HepG2 (cell line): ENCODE results near the gene ABCB8. TPM values are rescaled to one million over a fixed set of nuclear protein-coding genes. Genes with fewer than 3 reads are reported as not detected.

ENCODE experiments used
- ARNT ChIP-seq: fragments of 450-650 bp; IDR thresholded peaks from 2 replicates; pipeline ENCODE4 v1.6.1; 2017
- BATF2 ChIP-seq: sonication (generic); formaldehyde crosslinking; IDR thresholded peaks from 2 replicates; pipeline ENCODE4 v1.8.0; 2022; ENCODE audit warnings: mild to moderate bottlenecking, missing genetic modification reagents, moderate library complexity
- DMTF1 ChIP-seq: sonication (generic); formaldehyde crosslinking; IDR thresholded peaks from 2 replicates; pipeline ENCODE4 v1.4.0; 2020; ENCODE audit warnings: mild to moderate bottlenecking, missing genetic modification reagents
- DNMT1 ChIP-seq: sonication (generic); formaldehyde crosslinking; IDR thresholded peaks from 2 replicates; pipeline ENCODE4 v1.5.1; 2020; ENCODE audit warnings: mild to moderate bottlenecking, missing genetic modification reagents
- ETV5 ChIP-seq: IDR thresholded peaks from 2 replicates; pipeline ENCODE4 v1.6.1; 2018; ENCODE audit warnings: missing biosample characterization, missing genetic modification reagents, inconsistent platforms, borderline replicate concordance
- GABPA ChIP-seq, 2 experiments: IDR thresholded peaks; 2 replicates each; pipeline ENCODE4 v1.6.1; 2011 to 2016; ENCODE audit warnings: low read depth in 2 of 2, low read length in 1 of 2, missing biosample characterization in 1 of 2, missing genetic modification characterization in 1 of 2
- GLI4 ChIP-seq: sonication (generic); formaldehyde crosslinking; IDR thresholded peaks from 2 replicates; pipeline ENCODE4 v1.5.1; 2020; ENCODE audit warnings: missing genetic modification reagents, mild to moderate bottlenecking, moderate library complexity, borderline replicate concordance
- HOXA7 ChIP-seq: sonication (generic); formaldehyde crosslinking; IDR thresholded peaks from 2 replicates; pipeline ENCODE4 v1.8.1; 2022; ENCODE audit warnings: mild to moderate bottlenecking, missing genetic modification reagents, moderate library complexity
- MTF2 ChIP-seq: sonication (generic); formaldehyde crosslinking; IDR thresholded peaks from 2 replicates; pipeline ENCODE4 v1.5.0; 2020; ENCODE audit warnings: missing genetic modification reagents, borderline replicate concordance
- RFXANK ChIP-seq: IDR thresholded peaks from 2 replicates; pipeline ENCODE4 v1.6.1; 2016
- RXRA ChIP-seq: sonication (generic); formaldehyde crosslinking; IDR thresholded peaks from 2 replicates; pipeline ENCODE4 v1.5.1; 2020; ENCODE audit warnings: missing genetic modification reagents
- SIN3B ChIP-seq: fragments of 150-350 bp; IDR thresholded peaks from 2 replicates; pipeline ENCODE4 v1.6.1; 2014; ENCODE audit warnings: low read length
- SPEN ChIP-seq: sonication (generic); formaldehyde crosslinking; IDR thresholded peaks from 2 replicates; pipeline ENCODE4 v1.5.1; 2020; ENCODE audit warnings: low read depth, mild to moderate bottlenecking, missing genetic modification reagents
- TCF12 ChIP-seq, 2 experiments: fragments of 450-650 bp in 1 of 2; sonication (generic) in 1 of 2; formaldehyde crosslinking in 1 of 2; IDR thresholded peaks; 2 replicates each; pipeline versions ENCODE4 v1.6.1 to v1.8.0; 2017 to 2022; ENCODE audit warnings: antibody characterized with exemption in 1 of 2, mild to moderate bottlenecking in 1 of 2, missing genetic modification reagents in 1 of 2, moderate library complexity in 1 of 2
- TOE1 ChIP-seq: sonication (generic); formaldehyde crosslinking; IDR thresholded peaks from 2 replicates; pipeline ENCODE4 v1.4.0; 2020; ENCODE audit warnings: mild to moderate bottlenecking, missing genetic modification reagents
- ZBTB42 ChIP-seq: sonication (generic); formaldehyde crosslinking; IDR thresholded peaks from 2 replicates; pipeline ENCODE4 v1.5.0; 2020; ENCODE audit warnings: mild to moderate bottlenecking, missing genetic modification reagents
- ZNF326 ChIP-seq: sonication (generic); formaldehyde crosslinking; IDR thresholded peaks from 2 replicates; pipeline ENCODE4 v1.4.0; 2020; ENCODE audit warnings: missing genetic modification reagents, borderline replicate concordance
- ZNF431 ChIP-seq: sonication (generic); formaldehyde crosslinking; IDR thresholded peaks from 2 replicates; pipeline ENCODE4 v1.9.0; 2022; ENCODE audit warnings: missing genetic modification reagents, low read depth, mild to moderate bottlenecking, borderline replicate concordance
- ZNF616 ChIP-seq: sonication (generic); formaldehyde crosslinking; IDR thresholded peaks from 2 replicates; pipeline ENCODE4 v1.5.0; 2020; ENCODE audit warnings: low read depth, mild to moderate bottlenecking, missing genetic modification reagents
- ZNF678 ChIP-seq: sonication (generic); formaldehyde crosslinking; IDR thresholded peaks from 2 replicates; pipeline ENCODE4 v1.4.0; 2020; ENCODE audit warnings: mild to moderate bottlenecking, missing genetic modification reagents
- ZNF75D ChIP-seq: sonication (generic); formaldehyde crosslinking; IDR thresholded peaks from 2 replicates; pipeline ENCODE4 v1.8.1; 2023; ENCODE audit warnings: missing genetic modification reagents, mild to moderate bottlenecking, borderline replicate concordance
- ZNF816 ChIP-seq: sonication (generic); formaldehyde crosslinking; IDR thresholded peaks from 2 replicates; pipeline ENCODE4 v1.8.0; 2022; ENCODE audit warnings: missing genetic modification reagents, mild to moderate bottlenecking, borderline replicate concordance
- ZNF850 ChIP-seq: sonication (generic); formaldehyde crosslinking; conservative IDR thresholded peaks from 2 replicates; pipeline ENCODE4 v1.9.0; 2021; ENCODE audit warnings: mild to moderate bottlenecking, missing genetic modification reagents
- polyA plus RNA-seq, 8 experiments: library from polyadenylated mRNA; depleted of rRNA in 3 of 8; stranded (reverse) in 7 of 8; unstranded in 1 of 8; fragments of >200 nt; fragmentation: Illumina TruSeq in 4 of 8; extraction: Trizol in 4 of 8; gene quantifications; 2 replicates each; pipeline versions ENCODE4 v1.2.1 to v1.2.3, GENCODE V29; 2011 to 2016; ENCODE audit warnings: low read depth in 4 of 8, missing spikeins in 1 of 8, mixed read lengths in 1 of 8; ENCODE audit not compliant: insufficient read depth in 1 of 8
- total RNA-seq, 5 experiments: library from RNA; depleted of rRNA; stranded (reverse); fragments of >200 nt; fragmentation: Illumina TruSeq; extraction: Trizol; gene quantifications; 2 replicates each; pipeline ENCODE4 v1.2.3, GENCODE V29; 2016; ENCODE audit warnings: low read depth in 1 of 5
- TF ChIP-seq, protein P1 (sequence below): sonication (generic); formaldehyde crosslinking; IDR thresholded peaks from 2 replicates; pipeline ENCODE4 v1.5.0; 2020; ENCODE audit warnings: missing genetic modification reagents, mild to moderate bottlenecking, borderline replicate concordance

ABCB8 gene
- total and polyA plus RNA-seq, 2 of the 13 experiments (the other 11 are each of a cell fraction or from before 2014, with no cell fraction given) = 6.6 to 16.7 TPM

GRCh38 chr7:151012031-151012692 is 16.1 kb upstream of the ABCB8 start (continued):
- TF ChIP-seq HOXA7 (CRISPR knock-in tag) (no peak), ZNF431 (CRISPR knock-in tag) (no peak), SIN3B (no peak), ZBTB42 (CRISPR knock-in tag) (no peak), ETV5 (CRISPR knock-in tag) (peak; percentile 79), DMTF1 (CRISPR knock-in tag) (no peak), DNMT1 (CRISPR knock-in tag) (no peak), BATF2 (no peak), ZNF616 (no peak), RXRA (peak; percentile 48; the same call in 1 of the 2 replicates), ZNF326 (CRISPR knock-in tag) (no peak), ZNF816 (CRISPR knock-in tag) (no peak), RFXANK (CRISPR knock-in tag) (no peak), SPEN (CRISPR knock-in tag) (no peak), TCF12 (IDR thresholded peaks at IDR 0.05) (no peak), TCF12 (CRISPR knock-in tag; IDR thresholded peaks at IDR 0.05) (no peak), GLI4 (CRISPR knock-in tag) (no peak), ZNF678 (CRISPR knock-in tag) (no peak), GABPA (IDR thresholded peaks at IDR 0.05; ENCODE audit: low read depth, low read length) (no peak), GABPA (CRISPR knock-in tag; IDR thresholded peaks at IDR 0.05; ENCODE audit: low read depth) (peak; percentile 78), ARNT (no peak), ZNF75D (CRISPR knock-in tag) (no peak), TOE1 (no peak), MTF2 (CRISPR knock-in tag) (no peak), ZNF850 (CRISPR knock-in tag) (no peak)
- TF ChIP-seq, protein P1, sequence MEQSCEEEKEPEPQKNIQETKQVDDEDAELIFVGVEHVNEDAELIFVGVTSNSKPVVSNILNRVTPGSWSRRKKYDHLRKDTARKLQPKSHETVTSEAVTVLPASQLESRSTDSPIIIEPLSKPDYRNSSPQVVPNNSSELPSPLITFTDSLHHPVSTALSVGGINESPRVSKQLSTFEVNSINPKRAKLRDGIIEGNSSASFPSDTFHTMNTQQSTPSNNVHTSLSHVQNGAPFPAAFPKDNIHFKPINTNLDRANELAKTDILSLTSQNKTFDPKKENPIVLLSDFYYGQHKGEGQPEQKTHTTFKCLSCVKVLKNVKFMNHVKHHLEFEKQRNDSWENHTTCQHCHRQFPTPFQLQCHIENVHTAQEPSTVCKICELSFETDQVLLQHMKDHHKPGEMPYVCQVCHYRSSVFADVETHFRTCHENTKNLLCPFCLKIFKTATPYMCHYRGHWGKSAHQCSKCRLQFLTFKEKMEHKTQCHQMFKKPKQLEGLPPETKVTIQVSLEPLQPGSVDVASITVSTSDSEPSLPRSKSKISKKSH (CRISPR knock-in tag) = no peak
